ENCODE results near the gene LDAF1.

LDAF1 gene

GRCh38 chr16:21179983-21180365 is 21.5 kb downstream of the LDAF1 start:
- no peak for TF ChIP-seq CTCF (IDR thresholded peaks at IDR 0.05; ENCODE audit: low read depth, low read length)

GRCh38 chr16:21183995-21184394 is 25.5 kb downstream of the LDAF1 start:
- Histone ChIP-seq H3K4me3 (ENCODE audit: low read depth, low read length) (no peak overlapping the region), H3K36me3 (peaks cover 29% of the 10 kb centered on the region), H3K9me3 (ENCODE audit: severe bottlenecking) (no peaks in the 10 kb centered on the region), H3K27ac (no peak overlapping the region), H3K27me3 (ENCODE audit: insufficient read depth, low read depth, severe bottlenecking) (no peaks in the 10 kb centered on the region)
- TF ChIP-seq CTCF (IDR thresholded peaks at IDR 0.05; ENCODE audit: low read depth, low read length) = no peak
- DNase-seq = no peak

More at GRCh38 chr16:21179983-21180365, 21.5 kb downstream of the LDAF1 start:
- DNase-seq = no peak
- peaks cover 43% of the 10 kb centered on the region for H3K36me3 ChIP-seq
- H3K9me3 ChIP-seq (ENCODE audit: severe bottlenecking) = no peaks in the 10 kb centered on the region
- no peaks in the 10 kb centered on the region for H3K27me3 ChIP-seq (ENCODE audit: insufficient read depth, low read depth, severe bottlenecking)
- H3K4me3 ChIP-seq (ENCODE audit: low read depth, low read length) = no peak overlapping the region
- no peak overlapping the region for H3K27ac ChIP-seq

GRCh38 chr16:21184834-21185233 is 26.4 kb downstream of the LDAF1 start:
- H3K27ac ChIP-seq = no peak overlapping the region
- peaks cover 25% of the 10 kb centered on the region for H3K36me3 ChIP-seq
- H3K9me3 ChIP-seq (ENCODE audit: severe bottlenecking) = no peaks in the 10 kb centered on the region
- H3K4me3 ChIP-seq (ENCODE audit: low read depth, low read length) = no peak overlapping the region
- no peak for DNase-seq
- no peaks in the 10 kb centered on the region for H3K27me3 ChIP-seq (ENCODE audit: insufficient read depth, low read depth, severe bottlenecking)
- no peak for TF ChIP-seq CTCF (IDR thresholded peaks at IDR 0.05; ENCODE audit: low read depth, low read length)

GRCh38 chr16:21185659-21186325 is 27.3 kb downstream of the LDAF1 start:
- no peak for TF ChIP-seq CTCF (IDR thresholded peaks at IDR 0.05; ENCODE audit: low read depth, low read length)
- Histone ChIP-seq H3K27ac (no peak overlapping the region), H3K4me3 (ENCODE audit: low read depth, low read length) (no peak overlapping the region), H3K27me3 (ENCODE audit: insufficient read depth, low read depth, severe bottlenecking) (no peaks in the 10 kb centered on the region), H3K36me3 (peaks cover 20% of the 10 kb centered on the region), H3K9me3 (ENCODE audit: severe bottlenecking) (no peaks in the 10 kb centered on the region)
- DNase-seq = no peak

GRCh38 chr16:21186326-21186691 is 27.8 kb downstream of the LDAF1 start:
- peaks cover under 1% of the 10 kb centered on the region for H3K9me3 ChIP-seq (ENCODE audit: severe bottlenecking)
- H3K27me3 ChIP-seq (ENCODE audit: insufficient read depth, low read depth, severe bottlenecking) = no peaks in the 10 kb centered on the region
- DNase-seq = no peak
- no peak for TF ChIP-seq CTCF (IDR thresholded peaks at IDR 0.05; ENCODE audit: low read depth, low read length)
- H3K36me3 ChIP-seq = peaks cover 15% of the 10 kb centered on the region
- no peak overlapping the region for H3K4me3 ChIP-seq (ENCODE audit: low read depth, low read length)
- no peak overlapping the region for H3K27ac ChIP-seq

GRCh38 chr16:21189311-21189710 is 30.8 kb downstream of the LDAF1 start:
- no peak for DNase-seq
- Histone ChIP-seq H3K9me3 (ENCODE audit: severe bottlenecking) (peaks cover 4% of the 10 kb centered on the region), H3K36me3 (no peaks in the 10 kb centered on the region), H3K27ac (no peak overlapping the region), H3K27me3 (ENCODE audit: insufficient read depth, low read depth, severe bottlenecking) (no peaks in the 10 kb centered on the region), H3K4me3 (ENCODE audit: low read depth, low read length) (no peak overlapping the region)
- TF ChIP-seq CTCF (IDR thresholded peaks at IDR 0.05; ENCODE audit: low read depth, low read length) = no peak

Measured in WERI-Rb-1 (cell line).